ENCODE data around the gene FANCD2OS.

GRCh38 chr3:10150987-10151386 is 42.9 kb upstream of the FANCD2OS start:
- TF ChIP-seq CTCF (IDR thresholded peaks at IDR 0.05) (no peak), POLR2A (IDR thresholded peaks at IDR 0.05) (no peak), POLR2AphosphoS5 (IDR thresholded peaks at IDR 0.05) (no peak), EP300 (IDR thresholded peaks at IDR 0.05) (no peak)

Measured in gastroesophageal sphincter (tissue), 3 donors.